NCI-H2107 treated with DMSO at 0.1 percent for 48 hours (cell line): ENCODE results near the gene PAOX.

Experiments
- DNase-seq: peaks from one replicate; lab custom pipeline; 2025; ENCODE audit not compliant: unreplicated experiment; lab: John Stamatoyannopoulos, UW

Gene PAOX

DNA sequence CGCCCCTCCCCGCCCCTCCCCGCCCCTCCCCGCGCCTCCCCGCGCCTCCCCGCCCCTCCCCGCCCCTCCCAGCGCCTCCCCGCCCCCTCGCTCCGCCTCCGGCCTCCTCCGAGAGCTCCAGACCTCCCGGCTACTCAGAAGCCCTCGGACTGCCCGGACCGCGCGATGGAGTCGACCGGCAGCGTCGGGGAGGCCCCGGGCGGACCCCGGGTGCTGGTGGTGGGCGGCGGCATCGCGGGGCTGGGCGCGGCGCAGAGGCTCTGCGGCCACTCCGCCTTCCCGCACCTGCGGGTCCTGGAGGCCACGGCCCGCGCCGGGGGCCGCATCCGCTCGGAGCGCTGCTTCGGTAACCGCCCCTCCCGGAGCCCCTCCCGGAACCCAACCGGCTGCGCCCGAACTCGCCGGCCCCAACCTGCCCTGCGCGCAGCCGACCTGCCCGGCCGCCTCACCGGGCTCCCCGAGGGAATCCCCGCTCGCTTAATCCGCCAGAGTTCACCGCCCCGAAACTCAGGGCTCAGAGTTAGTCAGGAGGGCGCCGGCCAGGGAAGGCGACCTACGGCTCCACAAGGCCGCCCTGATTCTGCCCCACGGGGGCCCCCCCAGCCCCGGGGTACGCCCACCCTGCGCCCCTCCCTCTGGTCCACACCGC is at the start of gene PAOX:
TSS of gene PAOX (plus strand) at position 111 of the 649 bp plus-strand sequence. CDS start at position 166, 55 bp downstream.
- no peak for DNase-seq

DNA sequence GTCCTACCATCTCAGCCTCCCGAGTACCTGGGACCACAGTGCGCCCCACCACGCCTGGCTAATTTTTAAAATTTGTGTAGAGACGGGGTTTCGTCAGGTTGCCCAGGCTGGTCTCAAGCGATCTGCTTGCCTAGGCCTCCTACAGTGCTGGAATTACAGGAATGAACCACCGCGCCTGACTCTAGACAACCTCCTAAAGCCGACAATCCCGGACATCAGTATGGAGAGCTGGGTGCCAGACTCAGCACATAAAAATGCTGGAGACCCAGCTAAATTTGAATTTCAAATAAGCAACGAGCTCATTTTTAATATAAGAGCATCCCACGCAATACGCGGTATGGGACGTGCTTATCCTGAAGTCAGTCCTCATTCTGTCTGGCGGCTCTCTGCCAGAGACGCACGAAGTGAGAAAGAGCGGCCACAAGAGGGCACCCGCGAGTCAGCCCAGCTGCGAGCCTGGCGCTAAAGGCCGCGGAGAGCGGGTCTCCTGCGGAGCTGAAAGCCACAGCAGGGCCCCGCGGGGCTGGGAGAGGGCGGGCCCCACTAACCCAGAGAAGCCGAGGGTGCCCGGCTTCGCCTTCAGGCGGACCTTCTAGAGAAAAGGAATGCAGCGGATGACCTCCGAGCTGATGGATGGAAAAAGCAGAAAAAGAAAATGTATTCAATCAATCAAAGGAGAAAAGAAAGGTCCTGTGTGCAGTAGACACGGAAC is 49.4 kb upstream of the PAOX start:
- peak; percentile 33 for DNase-seq

DNA sequence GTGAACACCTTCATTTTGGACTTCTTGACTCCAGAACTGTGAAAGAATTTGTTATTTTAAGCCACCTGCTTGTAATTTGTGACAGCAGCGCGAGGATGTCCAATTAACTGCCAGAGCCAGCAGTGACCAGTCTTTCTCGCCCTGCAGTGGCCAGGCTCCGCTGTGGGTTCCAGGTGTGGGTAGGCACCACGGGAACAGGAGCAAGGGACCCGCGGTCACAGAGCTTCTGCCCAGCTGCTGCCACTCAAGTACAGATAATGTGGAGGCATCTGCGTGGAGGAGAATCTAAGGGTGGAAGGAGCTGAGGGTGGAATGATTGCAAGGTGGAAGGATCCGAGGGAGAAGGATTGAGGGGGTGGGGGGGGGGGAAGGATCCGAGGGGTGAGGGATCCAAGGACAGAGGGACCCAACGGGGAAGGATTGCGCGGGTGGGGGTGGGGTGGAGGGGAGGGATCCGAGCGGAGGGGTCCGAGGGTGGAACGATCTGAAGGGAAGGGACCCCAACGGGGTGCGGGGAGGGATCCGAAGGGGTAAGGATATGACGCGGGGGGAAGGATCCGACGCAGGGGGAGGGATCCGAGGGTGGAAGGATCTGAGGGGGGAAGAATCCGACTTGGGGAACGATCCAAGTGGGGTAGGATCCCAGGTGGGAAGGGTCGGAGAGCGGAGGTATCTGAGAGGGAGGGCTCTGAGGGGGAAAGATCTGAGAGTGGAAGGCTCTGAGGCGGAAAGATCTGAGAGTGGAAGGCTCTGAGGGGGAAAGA is 45.9 kb upstream of the PAOX start:
- DNase-seq, result no peak

DNA sequence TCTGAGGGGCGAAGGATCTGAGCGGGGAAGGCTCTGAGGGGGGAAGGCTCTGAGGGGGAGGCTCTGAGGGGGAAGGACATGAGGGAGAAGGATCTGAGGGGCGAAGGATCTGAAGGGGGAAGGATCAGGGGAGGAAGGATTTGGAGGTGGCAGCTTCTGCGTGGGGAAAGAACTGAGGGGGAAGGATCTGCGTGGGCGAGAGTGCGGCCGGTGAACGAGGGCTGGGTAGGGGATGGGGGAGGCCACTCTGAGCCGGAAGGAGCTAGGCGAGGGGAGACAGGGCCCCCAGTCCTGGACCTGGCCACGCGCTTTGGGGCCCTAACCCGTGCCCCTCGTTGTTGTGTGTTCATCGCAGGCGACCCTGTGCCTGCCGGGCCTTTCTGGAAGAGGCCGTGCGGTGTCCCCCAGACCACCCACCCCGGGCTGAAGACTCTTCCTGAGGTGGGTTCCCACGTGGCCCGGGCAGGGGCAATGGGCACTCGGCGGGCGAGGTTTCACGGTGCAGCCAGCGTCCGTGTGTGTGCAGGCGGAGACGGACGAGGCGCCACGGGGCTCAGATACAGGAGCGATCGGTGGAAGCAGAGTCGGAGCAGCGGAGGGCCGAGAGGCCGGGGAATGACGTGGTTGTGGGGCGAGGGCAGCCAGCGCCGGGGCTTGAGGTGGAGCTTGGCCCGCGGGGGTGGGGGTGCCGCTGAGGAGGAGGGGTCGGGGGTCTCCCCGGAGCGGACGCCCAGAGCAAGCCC is 44.4 kb upstream of the PAOX start:
- DNase-seq, result no peak

DNA sequence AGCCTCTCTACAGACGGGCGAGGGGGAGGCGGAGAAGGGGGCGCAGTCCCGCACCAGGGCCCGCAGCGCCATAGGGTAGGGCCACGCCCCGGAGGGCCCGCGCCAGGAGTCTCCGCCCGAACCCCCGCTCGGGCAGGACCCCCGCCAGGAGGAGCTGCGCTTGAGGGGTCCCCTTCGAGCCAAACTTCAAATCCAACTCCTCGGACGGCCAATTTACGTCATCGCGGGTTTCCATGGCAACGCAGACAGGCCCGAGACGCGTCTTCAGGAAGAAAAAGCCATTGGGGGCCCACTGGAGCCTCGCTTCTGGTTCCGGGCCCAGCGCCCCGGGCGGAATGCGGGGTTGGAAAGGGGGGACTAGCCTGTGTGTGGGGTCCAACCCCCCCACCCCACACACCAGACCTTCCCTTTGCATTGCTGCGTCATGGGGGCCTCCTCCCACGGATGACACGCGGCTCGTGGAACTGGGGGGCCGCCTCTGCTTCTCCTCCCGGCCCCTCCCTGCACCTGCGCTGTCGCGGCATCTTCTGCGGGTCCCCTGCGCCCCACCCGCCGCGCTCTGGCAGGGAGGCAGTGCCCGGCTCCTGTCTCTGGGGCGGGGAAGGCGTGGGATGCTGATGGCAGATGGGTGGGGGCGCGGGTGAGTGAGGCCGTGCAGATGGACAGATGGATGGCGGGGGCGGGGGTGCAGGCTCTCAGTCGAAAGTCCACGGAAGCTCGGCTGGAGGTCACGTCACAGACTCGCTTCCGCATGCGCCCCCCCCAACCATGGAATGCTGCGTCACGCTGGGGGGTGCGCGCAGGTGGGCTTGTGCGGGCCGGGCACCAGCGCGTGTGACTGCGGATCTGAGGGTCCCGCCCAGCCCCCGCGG is 43.6 kb upstream of the PAOX start:
- no peak for DNase-seq

DNA sequence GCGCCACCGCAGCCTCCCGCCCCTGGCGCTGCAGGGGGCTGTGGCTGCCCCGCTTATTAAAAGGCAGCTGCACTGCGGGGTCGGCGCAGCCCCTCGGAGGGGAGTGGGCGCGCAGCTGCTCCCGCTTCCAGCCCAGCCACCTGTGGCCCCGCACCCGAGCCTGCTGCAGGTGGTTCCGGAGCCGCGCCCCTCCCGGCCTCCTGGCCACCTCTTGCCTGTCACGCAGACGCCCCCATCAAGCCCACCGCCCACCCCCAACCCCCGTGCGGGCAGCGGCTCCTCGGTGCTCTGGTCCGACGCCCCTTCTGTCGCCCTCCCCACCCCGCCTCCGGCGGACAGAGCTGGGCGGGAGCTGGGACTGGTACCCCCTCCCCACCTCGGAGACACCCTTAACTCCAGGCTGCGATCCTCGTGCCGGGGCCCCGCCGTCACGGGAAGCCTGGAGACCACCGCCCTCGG is 42.9 kb upstream of the PAOX start:
- DNase-seq, result no peak

DNA sequence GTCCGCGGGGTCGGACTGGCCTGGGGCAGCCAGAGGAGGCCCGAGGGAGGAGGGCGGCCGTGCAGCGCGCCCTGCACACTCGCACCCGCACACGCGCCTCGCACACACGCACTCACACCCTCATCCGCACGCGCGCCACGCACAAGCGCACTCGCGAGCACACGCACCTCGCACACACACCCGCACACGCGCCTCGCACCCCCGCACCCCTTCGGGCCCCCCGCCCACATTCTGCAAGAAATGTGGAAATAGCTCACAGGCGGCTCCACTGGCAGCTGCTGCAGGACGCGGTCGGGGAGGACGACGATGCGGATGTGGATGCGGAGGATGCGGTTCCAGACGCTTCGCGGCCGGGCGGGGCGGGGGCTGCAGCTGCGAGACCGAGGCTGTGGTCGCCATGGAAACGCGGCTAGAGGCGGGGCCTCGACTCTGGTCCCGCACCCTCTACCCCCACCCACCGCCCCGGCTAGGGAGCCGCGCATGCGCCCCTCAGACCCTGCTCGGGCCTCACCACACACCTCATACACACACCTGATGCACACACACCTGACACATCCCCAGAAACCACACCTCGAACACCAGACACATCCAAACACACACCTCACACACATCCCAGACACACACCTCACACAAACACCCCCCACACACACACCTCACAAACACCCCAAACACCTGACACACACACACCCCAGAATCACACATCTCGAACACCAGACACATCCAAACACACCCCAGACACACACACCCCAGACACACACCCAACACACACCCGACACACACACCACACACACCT is 42.3 kb upstream of the PAOX start, which contains the start of gene CALY:
TSS of gene CALY (minus strand) at position 320 of the 793 bp plus-strand sequence. CDS start 7,907 bp downstream, outside the sequence.
- no peak for DNase-seq

DNA sequence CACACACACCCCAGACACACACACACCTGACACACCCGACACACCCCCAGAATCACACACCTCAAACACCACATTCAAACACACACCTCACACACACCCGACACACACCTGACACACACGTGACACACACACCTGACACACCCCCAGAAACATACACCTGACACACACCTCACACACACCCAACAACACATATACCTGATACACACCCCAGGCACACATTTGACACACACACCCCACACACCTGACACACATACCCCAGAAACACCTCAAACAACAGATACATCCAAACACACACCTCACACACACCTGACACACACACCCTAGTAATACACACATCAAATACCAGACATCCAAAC is 41.7 kb upstream of the PAOX start:
- DNase-seq, result no peak

DNA sequence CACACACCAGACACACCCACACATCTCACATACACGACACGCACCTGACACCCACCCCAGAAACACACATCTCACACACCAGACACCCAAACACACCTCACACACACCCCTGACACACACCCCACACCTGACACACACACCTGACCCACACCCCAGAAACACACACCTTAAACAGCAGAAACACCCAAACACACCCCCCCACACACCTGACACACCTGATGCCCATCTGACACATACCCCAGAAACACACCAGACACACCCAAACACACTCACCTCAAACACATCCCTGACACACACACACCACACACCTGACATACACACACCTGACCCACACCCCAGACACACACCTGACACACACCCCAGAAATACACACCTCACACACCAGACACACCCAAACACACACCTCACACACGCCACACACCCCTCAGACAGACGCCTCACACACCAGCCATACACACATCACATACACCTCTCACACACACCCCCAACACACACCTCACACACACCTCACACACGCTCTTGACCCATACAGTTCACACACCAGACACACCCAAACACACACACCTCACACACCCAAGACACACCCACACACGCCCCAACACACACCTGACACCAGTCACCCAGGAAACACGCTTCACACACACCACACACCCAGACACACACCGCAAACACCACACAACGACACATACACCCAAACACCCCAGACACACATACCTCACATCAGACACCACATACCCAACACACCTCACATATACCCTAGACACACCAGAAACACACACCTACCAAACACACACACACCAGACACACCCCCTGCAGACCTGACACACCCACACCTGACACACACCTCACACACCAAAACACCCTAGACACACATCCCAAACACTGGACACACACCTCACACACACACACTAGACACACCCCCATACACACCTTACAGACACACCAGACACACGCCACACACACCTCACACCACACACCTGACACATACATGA is 40.7 kb upstream of the PAOX start:
- no peak for DNase-seq

DNA sequence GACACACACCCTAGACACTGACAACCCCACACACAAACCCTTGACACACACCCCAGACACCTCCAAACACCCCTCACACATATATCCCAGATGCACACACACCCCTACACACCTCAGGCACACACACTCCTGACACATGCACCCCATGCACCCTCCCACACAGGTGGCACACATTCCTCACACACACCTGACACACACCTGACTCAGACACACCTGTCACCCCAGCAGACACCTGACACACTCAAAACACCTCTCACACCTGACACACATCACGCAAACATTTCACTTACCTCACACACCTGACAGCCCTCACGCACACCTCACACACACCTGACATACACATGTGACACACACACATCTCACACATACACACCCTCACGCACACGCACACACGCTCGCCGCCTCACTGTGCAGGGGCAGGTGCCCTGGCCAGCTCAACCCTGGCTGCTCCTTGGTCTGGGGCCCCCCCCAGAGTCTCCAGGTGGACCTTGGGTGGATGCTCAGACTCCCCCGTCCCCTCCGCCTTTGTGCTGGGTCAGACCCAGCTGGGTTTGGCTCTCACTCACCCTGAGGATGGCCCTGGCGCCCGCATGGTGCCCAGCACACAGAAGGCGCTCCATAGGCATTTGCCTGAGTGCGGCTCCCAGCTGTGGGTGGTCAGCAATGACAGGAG is 39.2 kb upstream of the PAOX start:
- no peak for DNase-seq

DNA sequence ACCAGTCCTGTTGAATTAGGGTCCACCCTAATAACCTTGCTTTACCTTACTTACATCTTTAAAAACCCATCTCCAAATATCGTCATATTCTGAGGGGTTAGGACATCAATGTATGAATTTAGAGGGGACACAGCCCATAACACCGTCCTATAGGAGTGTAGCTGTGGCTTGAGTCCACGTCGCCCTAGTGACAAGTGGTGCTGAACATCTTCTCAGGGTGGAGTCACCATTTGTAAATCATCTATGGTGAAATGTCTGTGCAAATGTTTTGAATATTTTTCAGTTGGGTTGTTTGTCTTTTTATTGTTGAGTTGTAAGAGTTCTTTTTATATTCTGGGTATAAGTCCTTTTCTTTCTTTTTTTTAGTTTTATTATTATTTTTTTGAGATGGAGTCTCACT is 37.1 kb upstream of the PAOX start:
- no peak for DNase-seq

DNA sequence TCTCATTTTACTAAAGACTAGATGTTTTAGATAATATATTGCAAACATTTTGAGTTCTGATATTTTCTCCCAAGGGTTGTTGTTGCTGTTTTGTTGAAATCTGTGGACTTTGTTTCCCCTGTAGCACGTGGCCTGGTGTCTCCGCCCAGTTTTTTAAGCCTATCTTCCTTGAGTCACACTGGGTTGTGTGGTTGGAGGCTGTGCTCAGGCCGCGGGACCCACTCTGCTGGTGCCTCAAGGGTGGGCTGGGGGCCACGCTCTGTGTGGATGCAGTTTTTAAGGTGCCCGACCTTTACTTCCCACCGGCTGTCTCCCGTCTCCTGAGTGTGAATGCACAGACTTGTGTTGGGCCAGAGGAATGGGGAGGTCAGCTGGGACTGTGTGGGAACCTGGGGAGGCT is 36.1 kb upstream of the PAOX start:
- DNase-seq, result no peak

DNA sequence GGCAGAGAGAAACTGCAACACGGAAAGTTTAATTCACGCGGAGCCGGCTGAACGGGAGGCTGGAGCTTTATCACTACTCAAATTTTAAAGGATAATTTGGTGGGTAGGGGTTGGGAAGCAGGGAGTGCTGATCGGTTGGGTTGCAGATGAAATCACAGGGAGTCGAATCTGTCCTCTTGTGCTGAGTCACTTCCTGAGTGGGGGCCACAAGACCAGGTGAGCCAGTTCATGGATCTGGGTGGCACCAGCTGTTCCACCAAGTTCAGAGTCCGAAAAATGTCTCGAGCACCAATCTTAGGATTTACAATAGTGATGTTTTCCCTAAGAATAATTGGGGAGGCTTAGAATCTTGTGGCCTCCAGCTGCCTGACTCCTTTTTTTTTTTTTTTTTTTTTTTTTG is 35.5 kb upstream of the PAOX start:
- no peak for DNase-seq

DNA sequence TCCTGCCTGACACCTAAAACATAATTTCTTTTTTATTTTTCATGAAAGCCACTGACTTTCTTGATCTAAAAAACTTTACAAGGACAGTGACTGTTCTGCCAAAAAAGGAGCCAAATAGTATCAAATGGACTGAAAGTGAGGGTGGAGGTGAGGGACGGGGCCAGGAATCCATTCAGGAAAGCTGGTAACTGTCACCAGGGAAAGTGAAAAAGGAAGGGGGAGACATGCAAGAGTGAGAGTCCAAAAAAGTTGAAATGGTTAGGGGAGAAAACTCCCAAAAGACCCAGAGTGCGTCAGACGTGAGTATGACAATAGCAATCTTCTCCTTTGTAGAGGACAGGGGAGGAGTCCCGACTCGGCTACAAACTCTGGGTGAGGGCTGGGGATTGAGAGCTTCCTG is 34.8 kb upstream of the PAOX start:
- no peak for DNase-seq

DNA sequence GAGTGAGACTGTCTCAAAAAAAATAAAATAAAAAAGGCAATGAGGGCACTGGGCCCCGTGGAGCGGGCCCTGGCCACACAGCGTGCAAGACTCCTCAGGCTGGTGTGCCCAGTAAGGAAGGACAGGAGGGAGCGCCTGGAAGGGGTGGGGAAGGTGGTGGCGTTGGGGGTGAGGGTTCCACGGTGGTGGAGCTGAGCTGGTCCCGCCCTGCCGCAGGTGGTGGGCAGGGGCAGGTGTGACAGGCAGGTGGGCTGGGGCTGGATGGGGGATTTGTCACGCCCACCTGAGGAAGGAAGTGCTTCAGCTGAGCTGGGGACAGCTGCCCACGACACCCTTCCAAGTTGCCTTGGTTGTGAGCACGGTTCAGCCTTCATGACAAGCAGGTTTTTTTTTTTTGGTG is 32.6 kb upstream of the PAOX start:
- DNase-seq, result no peak

DNA sequence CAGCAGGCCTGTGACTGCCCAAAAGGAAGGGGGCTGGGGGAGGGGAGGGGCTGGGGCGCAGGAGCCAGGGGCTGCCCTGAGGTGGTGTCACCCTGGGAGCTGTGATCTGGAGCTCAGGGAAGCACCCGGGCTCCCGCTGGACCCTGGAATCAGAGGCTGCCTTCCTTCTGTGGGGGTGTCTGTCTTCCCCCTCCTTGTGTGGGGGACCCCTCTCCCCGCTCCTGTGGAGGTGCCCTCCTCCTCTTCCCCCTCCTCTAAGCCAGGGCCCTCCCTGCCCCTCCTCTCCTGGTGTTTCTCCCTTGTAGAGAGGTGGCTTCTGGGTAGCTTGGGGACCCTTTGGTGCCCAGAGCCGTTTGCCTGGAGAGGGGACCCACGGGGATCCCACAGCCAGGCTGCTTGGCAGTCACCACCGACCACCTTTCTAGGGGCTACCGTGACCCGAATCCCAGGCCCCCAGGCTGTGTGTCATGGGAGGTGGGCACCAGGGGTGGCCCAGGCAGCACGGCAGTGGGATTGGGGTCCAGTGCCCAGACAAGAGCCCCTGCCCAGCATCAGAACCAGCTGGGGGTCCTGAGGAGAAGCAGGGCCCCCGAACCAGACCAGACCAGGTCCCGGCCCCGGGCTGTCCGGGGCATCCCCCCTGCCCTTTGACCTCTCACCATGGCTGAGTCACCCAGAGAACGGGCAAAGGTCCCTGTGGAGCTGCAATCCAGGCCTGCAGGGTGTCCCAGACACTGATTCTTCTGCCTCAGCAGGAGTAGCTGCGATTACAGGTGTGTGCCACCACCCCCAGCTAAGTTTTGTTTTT is 31.1 kb upstream of the PAOX start:
- no peak for DNase-seq

DNA sequence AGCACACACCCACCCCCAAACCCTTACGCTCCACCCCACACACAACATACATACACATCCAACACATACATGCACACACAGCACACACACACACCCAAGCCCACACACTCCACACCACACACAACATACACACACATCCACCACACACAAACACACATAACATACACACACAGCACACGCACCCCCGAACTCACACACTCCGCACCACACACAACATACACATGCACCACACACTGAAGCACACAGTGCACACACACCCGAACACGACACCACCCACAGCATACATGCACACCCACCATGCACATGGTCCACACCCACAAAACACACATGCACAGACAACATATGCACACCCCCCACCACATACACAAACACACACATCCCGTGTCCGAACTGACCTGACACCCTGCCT is 29.9 kb upstream of the PAOX start:
- DNase-seq, result no peak
